Naive B cell (primary cell): ENCODE measurements around the gene PALM3. TPM values are rescaled to one million over a fixed set of nuclear protein-coding genes. Genes with fewer than 3 reads are reported as not detected.

Experiments
- ATAC-seq, 2 donors: fragments of 150-1000 bp; cut with Tn5 transposase; 2 replicates each; pipeline ENCODE4 v1.10.0; 2021; ENCODE audit warnings: low read depth in 2 of 2, mild to moderate bottlenecking in 2 of 2, moderate library complexity in 2 of 2
- DNase-seq: peaks from one replicate; pipeline ENCODE4 v3.0.0; 2022
- H3K27ac Mint-ChIP-seq, 6 donors: one replicate each; pipeline ENCODE4 v1.8.0; 2020 to 2022; ENCODE audit warnings: mild to moderate bottlenecking in 6 of 6, mixed read lengths in 6 of 6, moderate library complexity in 5 of 6, inconsistent platforms in 2 of 6
- H3K27me3 Mint-ChIP-seq, 3 donors: one replicate each; pipeline ENCODE4 v1.8.0; 2021 to 2022; ENCODE audit warnings: mixed read lengths in 3 of 3, mild to moderate bottlenecking in 1 of 3
- H3K36me3 Mint-ChIP-seq, 2 donors: one replicate each; pipeline ENCODE4 v1.8.0; 2020 to 2022; ENCODE audit warnings: mixed read lengths in 2 of 2, inconsistent platforms in 1 of 2, mild to moderate bottlenecking in 1 of 2
- H3K4me1 Mint-ChIP-seq, 3 donors: one replicate each; pipeline ENCODE4 v1.8.0; 2020 to 2022; ENCODE audit warnings: mixed read lengths in 3 of 3, inconsistent platforms in 1 of 3, mild to moderate bottlenecking in 1 of 3, moderate library complexity in 1 of 3
- H3K4me3 Mint-ChIP-seq, 8 donors: one replicate each; pipeline ENCODE4 v1.8.0; 2020 to 2022; ENCODE audit warnings: mild to moderate bottlenecking in 8 of 8, mixed read lengths in 8 of 8, moderate library complexity in 8 of 8, inconsistent platforms in 2 of 8
- H3K9me3 Mint-ChIP-seq, 7 donors: one replicate each; pipeline ENCODE4 v1.8.0; 2020 to 2022; ENCODE audit warnings: mixed read lengths in 7 of 7, mild to moderate bottlenecking in 5 of 7, inconsistent platforms in 2 of 7, moderate library complexity in 1 of 7
- polyA plus RNA-seq, 6 donors: library from polyadenylated mRNA; unstranded; fragments of 300-500 nt; fragmentation: Illumina TruSeq; gene quantifications; one replicate each; pipeline ENCODE4 v1.2.3, GENCODE V29; 2021; ENCODE audit warnings: low read depth in 6 of 6

The PALM3 gene
- polyA plus RNA-seq, 6 donors from 2014 or later: not detected

GRCh38 chr19:14006766-14007562 is 54.9 kb downstream of the PALM3 start:
- H3K36me3 Mint-ChIP-seq: no peaks in the 10 kb centered on the region
- DNase-seq (no peak), ATAC-seq (peak in 1 of 2 donors; percentile 33)
- peaks cover 0 to 2% (median 0%) of the 10 kb centered on the region in 7 donors for H3K9me3 Mint-ChIP-seq
- peaks cover 35 to 49% (median 38%) of the 10 kb centered on the region in 3 donors for H3K4me1 Mint-ChIP-seq
- H3K27ac Mint-ChIP-seq: peak overlapping the region; percentile 99 to 100 (median 100)
- H3K4me3 Mint-ChIP-seq: peak overlapping the region; percentile 79 to 99 (median 94)
- H3K27me3 Mint-ChIP-seq: no peaks in the 10 kb centered on the region

DNA sequence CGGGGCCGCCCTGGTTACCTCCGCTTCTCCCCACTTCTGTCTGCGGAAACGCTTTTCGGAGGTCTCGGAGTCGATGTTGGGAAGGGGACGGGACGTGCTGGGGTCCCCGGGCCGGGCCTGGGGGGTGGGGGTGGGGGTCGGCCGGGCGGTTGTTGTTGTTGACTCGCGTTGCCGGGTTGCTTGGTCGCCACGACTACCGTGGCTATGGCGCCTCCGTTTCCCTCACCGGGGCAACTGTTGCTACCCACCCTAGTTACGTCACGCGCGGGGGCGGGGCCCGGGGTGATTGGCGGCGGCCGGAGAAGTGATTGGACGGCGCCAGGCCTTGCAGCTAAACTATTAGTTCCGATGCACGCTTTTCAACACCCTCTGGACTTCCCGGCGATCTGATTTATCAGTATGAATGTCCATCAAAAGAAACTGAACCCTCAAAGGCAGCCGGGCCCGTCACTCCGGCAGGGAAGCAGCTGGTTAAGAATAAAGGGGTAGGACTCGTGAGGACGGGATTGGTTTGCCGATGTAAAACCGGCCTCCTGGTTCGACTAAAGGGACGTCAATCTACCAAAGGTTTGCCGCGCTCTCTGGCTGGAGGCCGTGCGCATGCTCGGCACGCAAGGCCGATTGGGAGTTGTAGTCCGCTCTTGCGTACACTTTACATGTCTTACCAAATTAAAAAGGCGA is 55.7 kb downstream of the PALM3 start, which contains the start of gene RFX1:
Gene RFX1 (minus strand): TSS at position 236 of the 681 bp plus-strand sequence. CDS start 12,477 bp downstream, outside the sequence.
- Mint-ChIP-seq H3K4me3 (peak within 1 kb of the TSS; percentile 79 to 99 (median 94)), H3K27ac (peak within 1 kb of the TSS; percentile 99 to 100 (median 100)), H3K36me3 (no peaks in the 10 kb centered on the region), H3K9me3 (peaks cover 0 to 2% (median 0%) of the 10 kb centered on the region in 7 donors), H3K27me3 (no peaks in the 10 kb centered on the region), H3K4me1 (peaks cover 36 to 56% (median 38%) of the 10 kb centered on the region in 3 donors)
- ATAC-seq (peak; percentile 65 to 69), DNase-seq (peak; percentile 100)

DNA sequence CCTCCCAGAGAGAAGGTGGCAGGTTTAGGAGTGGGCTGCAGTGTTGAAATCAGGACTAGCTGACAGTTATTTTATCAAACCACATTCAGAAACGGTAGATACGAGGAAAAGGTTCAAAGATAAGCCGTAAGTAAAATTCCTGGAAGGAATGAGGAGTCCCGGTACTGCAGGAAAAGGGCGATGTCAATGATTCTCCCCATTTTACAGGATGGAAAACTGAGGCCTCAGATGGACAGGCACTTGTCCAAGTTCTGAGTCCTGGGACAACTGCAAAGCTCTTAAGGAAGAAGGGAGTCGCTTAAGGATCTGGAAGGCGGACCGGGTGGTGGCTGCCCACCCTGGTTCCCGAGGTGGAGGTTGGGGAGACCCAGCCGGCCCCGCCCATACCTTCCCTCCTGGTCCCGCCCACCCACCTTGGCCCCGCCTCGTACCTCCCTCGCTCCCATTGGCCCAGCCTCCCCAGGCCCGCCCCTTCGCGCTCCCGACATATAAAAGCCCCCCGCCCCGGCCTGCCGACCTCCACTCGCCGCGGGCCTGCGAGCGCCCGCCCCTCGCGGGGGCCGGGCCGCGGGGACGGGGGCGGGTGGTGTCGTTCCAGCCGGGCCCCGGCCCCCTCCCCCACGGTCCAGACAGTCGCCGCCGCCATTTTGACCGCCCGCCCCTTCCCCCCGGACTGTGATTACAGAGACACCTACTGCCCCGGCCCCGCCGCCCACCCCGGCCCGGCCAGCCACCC is 56.4 kb downstream of the PALM3 start:
- peaks cover 0 to 2% (median 0%) of the 10 kb centered on the region in 7 donors for H3K9me3 Mint-ChIP-seq
- peaks cover 41 to 63% (median 41%) of the 10 kb centered on the region in 3 donors for H3K4me1 Mint-ChIP-seq
- ATAC-seq (peak; percentile 44 to 47), DNase-seq (peak; percentile 91)
- H3K36me3 Mint-ChIP-seq: no peaks in the 10 kb centered on the region
- H3K4me3 Mint-ChIP-seq: peak overlapping the region; percentile 79 to 99 (median 94)
- H3K27ac Mint-ChIP-seq: peak overlapping the region; percentile 99 to 100 (median 100)
- H3K27me3 Mint-ChIP-seq: no peaks in the 10 kb centered on the region

DNA sequence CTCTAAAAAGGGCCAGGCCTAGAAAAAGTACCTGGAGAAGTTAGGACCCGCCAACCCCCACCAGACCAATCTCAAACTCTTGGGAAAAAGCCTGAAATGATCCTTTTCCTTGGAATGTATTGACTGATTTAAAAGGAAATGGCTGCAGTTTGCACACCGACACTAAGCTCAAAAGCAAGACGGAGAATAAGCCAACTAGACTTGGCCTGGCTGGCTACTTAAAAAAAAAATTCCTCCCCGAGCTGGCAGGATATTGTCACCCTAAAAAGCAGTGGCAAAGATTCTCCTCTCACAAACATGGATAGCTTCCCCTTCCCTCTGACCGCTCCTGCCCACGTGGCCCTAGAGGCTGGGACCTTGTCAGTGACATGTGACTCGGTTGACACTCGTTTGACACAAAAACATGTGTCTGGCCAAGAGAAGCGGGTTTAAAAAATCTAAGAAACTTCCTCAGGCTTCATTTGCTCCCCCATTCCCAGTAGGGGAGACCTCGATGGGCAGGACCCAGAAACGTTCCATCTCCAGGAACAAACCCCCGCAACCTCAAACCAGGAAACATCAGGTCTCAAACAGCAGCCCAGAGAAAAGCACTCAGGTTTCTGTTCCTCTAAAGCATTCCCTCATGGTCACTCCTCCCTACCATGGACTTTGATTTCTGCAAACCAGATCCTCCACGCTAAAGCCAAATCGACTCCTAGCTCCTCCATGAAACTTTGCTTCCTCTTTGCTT is 57.1 kb downstream of the PALM3 start:
- Mint-ChIP-seq H3K27ac (peak overlapping the region; percentile 98 to 100 (median 99)), H3K27me3 (no peaks in the 10 kb centered on the region), H3K4me3 (peak overlapping the region; percentile 75 to 93 (median 88)), H3K4me1 (peaks cover 44 to 71% (median 48%) of the 10 kb centered on the region in 3 donors), H3K36me3 (no peaks in the 10 kb centered on the region), H3K9me3 (peaks cover 0 to 2% (median 0%) of the 10 kb centered on the region in 7 donors)
- ATAC-seq (no peak), DNase-seq (peak; percentile 64)

Other genes starting within 250 kb of the PALM3 start
- not detected for gene NANOS3, start 184.9 kb downstream of the PALM3 start, polyA plus RNA-seq
- gene BRME1, start 156.0 kb downstream of the PALM3 start, polyA plus RNA-seq: under 1 TPM in 2 of 6 donors, not detected in 4; 0.47 to 0.51 TPM
- gene CC2D1A, start 155.9 kb downstream of the PALM3 start, polyA plus RNA-seq: 10 to 100 TPM in 2 of 6 donors, 1 to 10 TPM in 4; 2.9 to 13.9 (median 4.3) TPM
- not detected for gene PODNL1, start 123.7 kb downstream of the PALM3 start, polyA plus RNA-seq
- 1 to 10 TPM; 3.3 to 8.5 (median 5.4) TPM for gene DCAF15, start 109.6 kb downstream of the PALM3 start, polyA plus RNA-seq
- gene RFX1, start 55.8 kb downstream of the PALM3 start, polyA plus RNA-seq: 1 to 10 TPM in 3 of 6 donors, under 1 TPM in 3; 0.27 to 2.3 (median 1.1) TPM
- gene RLN3, start 33.9 kb downstream of the PALM3 start, polyA plus RNA-seq: not detected
- gene IL27RA, start 30.3 kb downstream of the PALM3 start, polyA plus RNA-seq: 10 to 100 TPM; 38.5 to 55.6 (median 48.2) TPM
- gene MISP3, start 10.7 kb upstream of the PALM3 start, polyA plus RNA-seq: under 1 TPM in 3 of 6 donors, not detected in 3; 0.16 to 0.53 (median 0.20) TPM
- not detected for gene C19orf67, start 23.7 kb upstream of the PALM3 start, polyA plus RNA-seq
- 1 to 10 TPM in 5 of 6 donors, under 1 TPM in 1; 0.52 to 2.1 (median 1.2) TPM for gene SAMD1, start 28.7 kb upstream of the PALM3 start, polyA plus RNA-seq
- gene PRKACA, start 55.7 kb upstream of the PALM3 start, polyA plus RNA-seq: 1 to 10 TPM in 3 of 6 donors, under 1 TPM in 2, not detected in 1; 0.60 to 3.1 (median 1.2) TPM
- 1 to 10 TPM; 1.8 to 4.1 (median 2.5) TPM for gene ASF1B, start 74.5 kb upstream of the PALM3 start, polyA plus RNA-seq
- gene ADGRL1, start 144.1 kb upstream of the PALM3 start, polyA plus RNA-seq: not detected